Adrenal gland (tissue), 5 donors: ENCODE data around the gene STAP2.

Experiments
- CTCF ChIP-seq, 6 experiments: fragments of 450-650 bp in 4 of 6; fragments of 200-600 bp in 2 of 6; sonication (generic) in 1 of 6; IDR thresholded peaks; 1 replicate in 5 of 6; 2 replicates in 1 of 6; pipeline versions ENCODE4 v1.5.1 to v1.8.0; 2016 to 2021; ENCODE audit warnings: antibody characterized with exemption in 6 of 6, mild to moderate bottlenecking in 2 of 6, moderate library complexity in 1 of 6
- POLR2A ChIP-seq, 2 donors: fragments of 450-650 bp; IDR thresholded peaks; one replicate each; pipeline ENCODE4 v1.6.1; 2017; ENCODE audit warnings: antibody characterized with exemption in 2 of 2, mild to moderate bottlenecking in 2 of 2, moderate library complexity in 1 of 2
- donor health status: DM: no; HTN: no; CAD: no.

GRCh38 chr19:4350111-4350510, 11.5 kb upstream of the STAP2 start:
- TF ChIP-seq POLR2A (IDR thresholded peaks at IDR 0.05): no peak
- TF ChIP-seq CTCF (IDR thresholded peaks at IDR 0.05): no peak
